AML-193 (cell line): ENCODE data around the gene CACNA1S.

Experiments
- DNase-seq, 2 experiments: peaks; one replicate each; lab custom pipeline; 2025; lab: John Stamatoyannopoulos, UW

Gene CACNA1S

GRCh38 chr1:201026234-201026633 lies 86.0 kb downstream of the CACNA1S start:
- DNase-seq = no peak

- peak; percentile 5 to 12 for DNase-seq
These were observed 86.6 kb downstream of the CACNA1S start for GRCh38 chr1:201025571-201026002.

GRCh38 chr1:201024625-201024998 lies 87.6 kb downstream of the CACNA1S start:
- no peak for DNase-seq

GRCh38 chr1:201023920-201024624 lies 88.2 kb downstream of the CACNA1S start:
- DNase-seq = no peak

- DNase-seq = peak; percentile 65 to 66
These were observed 88.7 kb downstream of the CACNA1S start, which contains the start of gene KIF21B for GRCh38 chr1:201023517-201023902. Gene KIF21B, minus strand, starts transcription at chr1:201023714. Its CDS starts 331 bp downstream, at chr1:201023383.

GRCh38 chr1:201022820-201023516 lies 89.3 kb downstream of the CACNA1S start:
- DNase-seq = peak; percentile 11 to 14

GRCh38 chr1:201022493-201022819 lies 89.8 kb downstream of the CACNA1S start:
- no peak for DNase-seq

GRCh38 chr1:201021630-201022492 lies 90.4 kb downstream of the CACNA1S start:
- no peak for DNase-seq

- peak; percentile 15 to 23 for DNase-seq
These were observed 91.3 kb downstream of the CACNA1S start for GRCh38 chr1:201020721-201021629.

GRCh38 chr1:201020040-201020591 lies 92.1 kb downstream of the CACNA1S start:
- peak; percentile 43 to 57 for DNase-seq

GRCh38 chr1:201019321-201019977 lies 92.8 kb downstream of the CACNA1S start:
- peak; percentile 93 to 94 for DNase-seq

- DNase-seq = no peak
These were observed 94.4 kb downstream of the CACNA1S start for GRCh38 chr1:201017828-201018163.

GRCh38 chr1:201016943-201017827 lies 95.0 kb downstream of the CACNA1S start:
- DNase-seq = no peak

GRCh38 chr1:201016211-201016651 lies 96.0 kb downstream of the CACNA1S start:
- DNase-seq = no peak

- peak; percentile 27 to 31 for DNase-seq
These were observed 96.6 kb downstream of the CACNA1S start for GRCh38 chr1:201015551-201016091.

- DNase-seq = peak; percentile 17 to 38
These were observed 97.4 kb downstream of the CACNA1S start for GRCh38 chr1:201014816-201015200.

- no peak for DNase-seq
These were observed 98.0 kb downstream of the CACNA1S start for GRCh38 chr1:201013991-201014815.

GRCh38 chr1:201013031-201013485 lies 99.2 kb downstream of the CACNA1S start:
- peak; percentile 82 for DNase-seq
